NOMO-1 (cell line): ENCODE measurements around the gene HEXIM1.

ENCODE experiments used
- DNase-seq, 2 experiments: peaks; one replicate each; lab custom pipeline; 2025; ENCODE audit not compliant: unreplicated experiment in 2 of 2; lab: John Stamatoyannopoulos, UW

Gene HEXIM1

GRCh38 chr17:45144199-45145034 lies 3.9 kb upstream of the HEXIM1 start:
- no peak for DNase-seq

- no peak for DNase-seq
Measured at GRCh38 chr17:45145035-45145389, 3.3 kb upstream of the HEXIM1 start.

GRCh38 chr17:45146166-45146565 lies 2.1 kb upstream of the HEXIM1 start:
- DNase-seq = no peak

GRCh38 chr17:45146592-45146889 lies 1.7 kb upstream of the HEXIM1 start:
- no peak for DNase-seq

GRCh38 chr17:45146890-45147580 lies 1.2 kb upstream of the HEXIM1 start:
- DNase-seq = peak; percentile 80 to 85

GRCh38 chr17:45147581-45148182 lies 593 bp upstream of the HEXIM1 start:
- DNase-seq = peak; percentile 94 to 95

- peak; percentile 67 to 72 for DNase-seq
Measured at GRCh38 chr17:45149037-45149668, 878 bp downstream of the HEXIM1 start.

- peak; percentile 40 to 48 for DNase-seq
Measured at GRCh38 chr17:45149669-45150664, 1.7 kb downstream of the HEXIM1 start.

- peak in 1 of 2 experiments; percentile 43 for DNase-seq
Measured at GRCh38 chr17:45150911-45151809, 2.9 kb downstream of the HEXIM1 start.

GRCh38 chr17:45155029-45155428 lies 6.8 kb downstream of the HEXIM1 start:
- no peak for DNase-seq

- no peak for DNase-seq
Measured at GRCh38 chr17:45155483-45155882, 7.2 kb downstream of the HEXIM1 start.

- no peak for DNase-seq
Measured at GRCh38 chr17:45156242-45156641, 8.0 kb downstream of the HEXIM1 start.

- DNase-seq = peak; percentile 37 to 41
Measured at GRCh38 chr17:45160447-45161287, 12.4 kb downstream of the HEXIM1 start.

GRCh38 chr17:45161288-45162024 lies 13.2 kb downstream of the HEXIM1 start, which contains the start of gene HEXIM2:
HEXIM2 (plus strand) TSS chr17:45161875; CDS start chr17:45162794, 919 bp downstream.
- DNase-seq = peak; percentile 99

GRCh38 chr17:45162025-45162687 lies 13.9 kb downstream of the HEXIM1 start:
- no peak for DNase-seq

- no peak for DNase-seq
Measured at GRCh38 chr17:45164734-45165269, 16.5 kb downstream of the HEXIM1 start.
